ENCODE measurements around the gene YWHAG.

YWHAG gene

DNA sequence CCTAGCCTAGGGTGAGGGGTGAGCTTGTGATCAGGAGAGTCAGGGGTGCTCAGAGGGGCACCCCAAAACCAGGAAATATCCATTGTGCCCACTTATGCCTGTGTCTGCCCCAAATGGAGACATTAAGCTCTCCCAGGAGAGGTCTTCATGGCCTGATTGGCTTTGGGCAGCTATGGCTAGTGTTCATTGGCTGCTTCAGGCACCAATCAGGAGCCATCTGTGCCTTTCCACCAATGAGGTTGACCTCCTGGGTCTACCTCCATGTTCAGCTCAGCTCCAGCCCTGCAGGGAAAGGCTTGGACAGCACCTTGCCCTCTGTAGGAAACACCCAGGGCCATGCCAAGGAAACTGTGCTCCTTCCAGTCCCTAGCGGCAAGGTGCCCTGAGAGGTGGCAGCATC is 80.3 kb downstream of the YWHAG start:
- no peak for DNase-seq (ENCODE audit: insufficient read length, low spot score)
- no peak for FAIRE-seq

All from HTR-8/SVneo (cell line).